Astrocyte (in vitro differentiated cells and primary cell): Measurements from ENCODE around the gene APC2.

ENCODE experiments used
- EZH2 ChIP-seq: IDR thresholded peaks from 2 replicates; pipeline ENCODE4 v1.6.1; 2012; ENCODE audit warnings: mild to moderate bottlenecking, low read length, inconsistent platforms; ENCODE audit not compliant: insufficient read depth
- TF ChIP-seq, protein P1 (sequence below): IDR thresholded peaks from 2 replicates; pipeline ENCODE4 v1.5.1; 2011; ENCODE audit warnings: low read depth, mild to moderate bottlenecking, inconsistent platforms, low read length, moderate library complexity; ENCODE audit not compliant: insufficient read depth

DNA sequence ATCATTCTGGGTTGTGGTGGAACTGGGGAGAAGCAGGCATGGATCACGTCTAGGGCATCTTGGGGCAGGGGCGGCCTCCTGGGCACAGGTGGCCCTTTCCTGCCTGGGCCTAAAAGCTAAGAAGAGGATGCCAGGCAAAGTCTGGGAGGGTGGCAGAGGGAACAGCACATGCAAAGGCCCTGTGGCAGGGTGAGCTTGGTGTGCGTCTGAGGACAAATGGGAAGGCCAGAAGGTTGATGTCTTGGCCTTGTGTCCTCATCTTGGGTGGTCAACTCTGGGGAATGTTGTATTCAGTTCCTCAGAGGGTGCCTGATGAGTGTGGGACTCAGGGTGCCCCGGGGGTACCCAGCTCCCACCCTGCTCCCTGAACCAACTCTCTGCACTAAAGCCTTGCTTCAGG is 68.5 kb downstream of the APC2 start:
- TF ChIP-seq, protein P1, sequence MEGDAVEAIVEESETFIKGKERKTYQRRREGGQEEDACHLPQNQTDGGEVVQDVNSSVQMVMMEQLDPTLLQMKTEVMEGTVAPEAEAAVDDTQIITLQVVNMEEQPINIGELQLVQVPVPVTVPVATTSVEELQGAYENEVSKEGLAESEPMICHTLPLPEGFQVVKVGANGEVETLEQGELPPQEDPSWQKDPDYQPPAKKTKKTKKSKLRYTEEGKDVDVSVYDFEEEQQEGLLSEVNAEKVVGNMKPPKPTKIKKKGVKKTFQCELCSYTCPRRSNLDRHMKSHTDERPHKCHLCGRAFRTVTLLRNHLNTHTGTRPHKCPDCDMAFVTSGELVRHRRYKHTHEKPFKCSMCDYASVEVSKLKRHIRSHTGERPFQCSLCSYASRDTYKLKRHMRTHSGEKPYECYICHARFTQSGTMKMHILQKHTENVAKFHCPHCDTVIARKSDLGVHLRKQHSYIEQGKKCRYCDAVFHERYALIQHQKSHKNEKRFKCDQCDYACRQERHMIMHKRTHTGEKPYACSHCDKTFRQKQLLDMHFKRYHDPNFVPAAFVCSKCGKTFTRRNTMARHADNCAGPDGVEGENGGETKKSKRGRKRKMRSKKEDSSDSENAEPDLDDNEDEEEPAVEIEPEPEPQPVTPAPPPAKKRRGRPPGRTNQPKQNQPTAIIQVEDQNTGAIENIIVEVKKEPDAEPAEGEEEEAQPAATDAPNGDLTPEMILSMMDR = no peak
- TF ChIP-seq EZH2 = no peak
